Calu3 (cell line): Measurements from ENCODE around the gene RPTOR. TPM values are rescaled to one million over a fixed set of nuclear protein-coding genes. Genes with fewer than 3 reads are reported as not detected.

Experiments
- BruUV-seq: library from RNA; stranded (reverse); fragments of 400-500 nt; replicated peaks from 2 replicates; lab custom pipeline; 2021; lab: Mats Ljungman, UMichigan
- CTCF ChIA-PET: fragments of 300-600 bp; sonication (Branson Sonifier 250); formaldehyde crosslinking; loops from one replicate; lab custom pipeline; 2022; ENCODE audit warnings: antibody characterized with exemption; lab: Charles Lee
- DNase-seq: peaks from one replicate; pipeline ENCODE4 v3.0.0; 2022
- H3K27ac Mint-ChIP-seq: one replicate; pipeline ENCODE4 v1.8.0; 2022; ENCODE audit warnings: mixed read lengths; ENCODE audit not compliant: unreplicated experiment
- H3K27me3 Mint-ChIP-seq: one replicate; pipeline ENCODE4 v1.8.0; 2022; ENCODE audit warnings: mixed read lengths; ENCODE audit not compliant: unreplicated experiment
- H3K36me3 Mint-ChIP-seq: one replicate; pipeline ENCODE4 v1.8.0; 2022; ENCODE audit warnings: mild to moderate bottlenecking, moderate library complexity, mixed read lengths; ENCODE audit not compliant: insufficient read depth, unreplicated experiment
- H3K4me1 Mint-ChIP-seq: one replicate; pipeline ENCODE4 v1.8.0; 2022; ENCODE audit warnings: mild to moderate bottlenecking, low read depth, mixed read lengths; ENCODE audit not compliant: unreplicated experiment
- H3K4me3 Mint-ChIP-seq: one replicate; pipeline ENCODE4 v1.8.0; 2022; ENCODE audit warnings: mild to moderate bottlenecking, low read depth, moderate library complexity, mixed read lengths; ENCODE audit not compliant: unreplicated experiment
- H3K9me3 Mint-ChIP-seq: one replicate; pipeline ENCODE4 v1.8.0; 2022; ENCODE audit warnings: low read depth, mixed read lengths; ENCODE audit not compliant: unreplicated experiment
- CTCF ChIP-seq: fragments of 200-600 bp; IDR thresholded peaks from one replicate; pipeline ENCODE4 v1.8.0; 2022; ENCODE audit warnings: antibody characterized with exemption; ENCODE audit not compliant: unreplicated experiment
- intact Hi-C: fragments of 100-400 bp; cut with micrococcal nuclease; formaldehyde crosslinking; loops from one replicate; pipeline ENCODE4 v1.10.0; 2022; ENCODE audit not compliant: unreplicated experiment
- total RNA-seq: library from RNA; stranded (reverse); gene quantifications from 2 replicates; pipeline ENCODE4 v1.2.3, GENCODE V29; 2022

The RPTOR gene
- total RNA-seq, 1 experiment from 2014 or later: 41.8 TPM

- TF ChIP-seq CTCF: no peak
- H3K27ac Mint-ChIP-seq: no peak overlapping the region
These were observed 275.0 kb downstream of the RPTOR start for GRCh38 chr17:80819422-80820164.

DNA sequence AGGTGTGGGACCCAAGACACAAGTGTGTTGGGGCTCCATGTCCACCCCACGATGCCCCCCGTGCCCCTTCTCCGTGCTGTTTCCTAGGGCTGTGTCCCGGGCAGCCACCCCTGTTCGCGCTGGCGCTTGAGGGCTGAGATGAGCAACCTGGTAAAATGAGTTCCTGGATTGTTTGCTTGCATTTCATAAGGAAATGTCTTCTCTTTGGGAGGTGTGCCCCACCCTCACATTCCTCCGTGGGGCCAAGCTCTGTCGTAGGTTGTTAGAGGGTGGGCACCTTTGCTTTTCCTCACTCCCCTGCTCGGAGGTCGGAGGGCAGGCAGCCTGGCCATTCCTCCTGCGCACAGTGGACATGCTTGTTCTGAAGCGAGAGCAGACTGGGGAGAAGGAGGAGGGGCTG, 275.7 kb downstream of the RPTOR start:
- DNase-seq: no peak
- peaks cover 16% of the 10 kb centered on the region for H3K36me3 Mint-ChIP-seq
- H3K4me1 Mint-ChIP-seq: no peaks in the 10 kb centered on the region
- CTCF ChIA-PET: no interaction called here
- no peak for TF ChIP-seq CTCF
- BruUV-seq: no TSS peak
- intact Hi-C loops: no loop called here
- H3K4me3 Mint-ChIP-seq: no peak overlapping the region
- H3K9me3 Mint-ChIP-seq: no peaks in the 10 kb centered on the region
- no peaks in the 10 kb centered on the region for H3K27me3 Mint-ChIP-seq
- H3K27ac Mint-ChIP-seq: no peak overlapping the region

More at GRCh38 chr17:80819422-80820164, 275.0 kb downstream of the RPTOR start:
- no peaks in the 10 kb centered on the region for H3K4me1 Mint-ChIP-seq
- intact Hi-C loops: no loop called here
- peaks cover 16% of the 10 kb centered on the region for H3K36me3 Mint-ChIP-seq
- H3K9me3 Mint-ChIP-seq: no peaks in the 10 kb centered on the region
- no peak for DNase-seq
- H3K4me3 Mint-ChIP-seq: no peak overlapping the region
- H3K27me3 Mint-ChIP-seq: no peaks in the 10 kb centered on the region
- no TSS peak for BruUV-seq
- CTCF ChIA-PET: no interaction called here

DNA sequence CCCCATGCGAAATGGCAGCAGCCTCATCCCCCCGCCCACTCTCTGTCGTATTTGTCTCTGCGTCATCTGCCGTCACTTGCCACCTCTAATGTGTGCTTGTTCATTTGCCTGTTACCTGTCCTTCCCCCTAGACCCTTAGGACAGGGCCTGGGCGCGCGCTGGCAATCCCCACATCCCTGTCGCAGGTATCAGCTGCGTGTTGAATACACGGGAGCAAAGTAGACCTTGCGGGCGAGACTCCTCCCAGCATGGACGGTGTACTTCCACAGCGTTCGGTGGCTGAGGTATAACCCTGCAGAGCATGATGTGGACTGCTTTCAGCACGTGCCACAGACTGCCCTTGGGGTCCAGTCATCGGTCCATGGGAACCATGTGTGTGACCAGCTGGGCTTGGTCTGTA, 276.9 kb downstream of the RPTOR start:
- intact Hi-C loops: no loop called here
- H3K4me3 Mint-ChIP-seq: no peak overlapping the region
- H3K27me3 Mint-ChIP-seq: no peaks in the 10 kb centered on the region
- H3K27ac Mint-ChIP-seq: no peak overlapping the region
- CTCF ChIA-PET: interaction anchor here (0.5 kb wide), 1 partner anchor 813 kb away, joined by 3 read pairs; no protein-coding TSS in a partner anchor
- BruUV-seq: no TSS peak
- H3K4me1 Mint-ChIP-seq: no peaks in the 10 kb centered on the region
- no peak for DNase-seq
- no peak for TF ChIP-seq CTCF
- H3K36me3 Mint-ChIP-seq: peaks cover 12% of the 10 kb centered on the region
- H3K9me3 Mint-ChIP-seq: no peaks in the 10 kb centered on the region

DNA sequence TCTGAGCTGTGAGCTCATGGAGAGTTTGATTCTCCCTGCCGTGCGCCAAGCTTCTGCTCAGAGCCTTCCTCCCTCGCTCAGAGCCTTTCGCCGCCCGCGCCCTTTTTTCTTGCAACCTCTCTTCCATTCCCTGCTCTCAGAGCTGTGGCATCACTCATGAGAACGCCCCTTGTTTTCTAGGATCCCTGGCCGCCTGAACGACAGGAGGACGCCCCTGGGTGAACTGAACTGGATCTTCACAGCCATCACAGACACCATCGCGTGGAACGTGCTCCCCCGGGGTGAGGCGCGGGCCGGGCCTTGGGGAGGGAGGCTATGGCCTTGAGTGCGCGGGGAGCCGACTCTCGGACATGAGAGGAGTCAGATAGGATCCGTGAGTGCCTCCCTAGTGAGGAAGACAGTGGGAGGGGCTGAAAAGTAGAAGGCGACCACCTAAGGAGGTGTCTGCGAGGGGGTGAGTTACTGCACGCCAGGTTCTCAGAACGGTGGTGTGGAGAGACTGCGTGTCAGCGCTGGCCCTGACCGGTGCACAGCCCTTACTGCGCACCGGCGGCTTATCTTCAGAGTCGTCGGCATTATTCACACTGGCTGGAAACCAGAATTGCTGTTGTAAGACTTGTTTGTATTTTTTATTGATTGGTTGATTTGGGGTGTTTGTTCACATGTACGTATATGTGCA, 277.5 kb downstream of the RPTOR start:
- Mint-ChIP-seq H3K27ac (no peak overlapping the region), H3K36me3 (peaks cover 8% of the 10 kb centered on the region)

More for the DNA sequence above, 277.5 kb downstream of the RPTOR start:
- Mint-ChIP-seq H3K4me3 (no peak overlapping the region), H3K27me3 (no peaks in the 10 kb centered on the region), H3K9me3 (no peaks in the 10 kb centered on the region), H3K4me1 (no peaks in the 10 kb centered on the region)
- DNase-seq: no peak
- CTCF ChIA-PET: interaction anchor here (0.5 kb wide), 1 partner anchor 814 kb away, joined by 3 read pairs; no protein-coding TSS in a partner anchor
- BruUV-seq: no TSS peak
- no peak for TF ChIP-seq CTCF
- intact Hi-C loops: no loop called here
